Measurements from ENCODE around the gene SLK.
A peak's percentile ranks its signal among the peaks of the same experiment; 100 is the strongest.

Gene SLK

GRCh38 chr10:103921750-103922195 lies 45.2 kb upstream of the SLK start:
- H3K4me3 ChIP-seq (ENCODE audit: low read depth, low read length): no peak overlapping the region
- H3K9me3 ChIP-seq (ENCODE audit: severe bottlenecking): no peaks in the 10 kb centered on the region
- DNase-seq: peak; percentile 45
- H3K27ac ChIP-seq: no peak overlapping the region
- no peaks in the 10 kb centered on the region for H3K27me3 ChIP-seq (ENCODE audit: insufficient read depth, low read depth, severe bottlenecking)
- no peaks in the 10 kb centered on the region for H3K36me3 ChIP-seq
- TF ChIP-seq, protein P1, sequence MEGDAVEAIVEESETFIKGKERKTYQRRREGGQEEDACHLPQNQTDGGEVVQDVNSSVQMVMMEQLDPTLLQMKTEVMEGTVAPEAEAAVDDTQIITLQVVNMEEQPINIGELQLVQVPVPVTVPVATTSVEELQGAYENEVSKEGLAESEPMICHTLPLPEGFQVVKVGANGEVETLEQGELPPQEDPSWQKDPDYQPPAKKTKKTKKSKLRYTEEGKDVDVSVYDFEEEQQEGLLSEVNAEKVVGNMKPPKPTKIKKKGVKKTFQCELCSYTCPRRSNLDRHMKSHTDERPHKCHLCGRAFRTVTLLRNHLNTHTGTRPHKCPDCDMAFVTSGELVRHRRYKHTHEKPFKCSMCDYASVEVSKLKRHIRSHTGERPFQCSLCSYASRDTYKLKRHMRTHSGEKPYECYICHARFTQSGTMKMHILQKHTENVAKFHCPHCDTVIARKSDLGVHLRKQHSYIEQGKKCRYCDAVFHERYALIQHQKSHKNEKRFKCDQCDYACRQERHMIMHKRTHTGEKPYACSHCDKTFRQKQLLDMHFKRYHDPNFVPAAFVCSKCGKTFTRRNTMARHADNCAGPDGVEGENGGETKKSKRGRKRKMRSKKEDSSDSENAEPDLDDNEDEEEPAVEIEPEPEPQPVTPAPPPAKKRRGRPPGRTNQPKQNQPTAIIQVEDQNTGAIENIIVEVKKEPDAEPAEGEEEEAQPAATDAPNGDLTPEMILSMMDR (IDR thresholded peaks at IDR 0.05; ENCODE audit: low read depth, low read length): peak; percentile 34; the same call in 1 of the 2 replicates

DNA sequence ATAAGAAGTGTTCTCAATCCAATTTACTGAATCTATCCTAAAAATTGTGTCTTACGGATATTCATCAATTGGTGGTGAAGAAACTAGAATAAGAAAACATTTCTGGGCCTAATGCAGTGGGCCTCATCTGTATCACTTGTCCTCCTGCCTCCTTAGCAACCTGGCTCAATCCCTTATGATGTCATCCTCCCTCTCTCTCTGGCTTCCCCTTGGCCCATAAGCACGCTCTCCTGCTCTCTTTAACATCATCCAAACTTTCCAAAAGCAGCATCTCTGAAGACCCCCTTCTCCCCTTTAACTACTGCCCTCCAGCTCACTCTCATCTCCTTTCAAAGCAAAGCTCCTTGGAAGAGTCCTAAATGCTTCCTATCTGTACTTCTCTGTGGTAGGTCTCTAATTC lies 44.3 kb upstream of the SLK start:
- H3K27ac ChIP-seq: no peak overlapping the region
- TF ChIP-seq, protein P1 (IDR thresholded peaks at IDR 0.05; ENCODE audit: low read depth, low read length): no peak
- H3K4me3 ChIP-seq (ENCODE audit: low read depth, low read length): no peak overlapping the region
- H3K27me3 ChIP-seq (ENCODE audit: insufficient read depth, low read depth, severe bottlenecking): no peaks in the 10 kb centered on the region
- no peaks in the 10 kb centered on the region for H3K36me3 ChIP-seq
- H3K9me3 ChIP-seq (ENCODE audit: severe bottlenecking): no peaks in the 10 kb centered on the region
- no peak for DNase-seq

- H3K27ac ChIP-seq: no peak overlapping the region
- no peak overlapping the region for H3K4me3 ChIP-seq (ENCODE audit: low read depth, low read length)
- TF ChIP-seq, protein P1 (IDR thresholded peaks at IDR 0.05; ENCODE audit: low read depth, low read length): no peak
- H3K36me3 ChIP-seq: no peaks in the 10 kb centered on the region
- no peaks in the 10 kb centered on the region for H3K9me3 ChIP-seq (ENCODE audit: severe bottlenecking)
- no peaks in the 10 kb centered on the region for H3K27me3 ChIP-seq (ENCODE audit: insufficient read depth, low read depth, severe bottlenecking)
- DNase-seq: no peak
Measured at GRCh38 chr10:103923502-103923901, 43.4 kb upstream of the SLK start.

- Histone ChIP-seq H3K9me3 (ENCODE audit: severe bottlenecking) (no peaks in the 10 kb centered on the region), H3K4me3 (ENCODE audit: low read depth, low read length) (no peak overlapping the region), H3K27ac (no peak overlapping the region), H3K27me3 (ENCODE audit: insufficient read depth, low read depth, severe bottlenecking) (no peaks in the 10 kb centered on the region), H3K36me3 (no peaks in the 10 kb centered on the region)
- TF ChIP-seq, protein P1 (IDR thresholded peaks at IDR 0.05; ENCODE audit: low read depth, low read length): no peak
- no peak for DNase-seq
Measured at GRCh38 chr10:103925591-103925990, 41.3 kb upstream of the SLK start.

- Histone ChIP-seq H3K4me3 (ENCODE audit: low read depth, low read length) (no peak overlapping the region), H3K9me3 (ENCODE audit: severe bottlenecking) (no peaks in the 10 kb centered on the region), H3K36me3 (no peaks in the 10 kb centered on the region), H3K27ac (no peak overlapping the region), H3K27me3 (ENCODE audit: insufficient read depth, low read depth, severe bottlenecking) (no peaks in the 10 kb centered on the region)
- DNase-seq: peak; percentile 61
- TF ChIP-seq, protein P1 (IDR thresholded peaks at IDR 0.05; ENCODE audit: low read depth, low read length): peak; percentile 56; the same call in 1 of the 2 replicates
Measured at GRCh38 chr10:103926722-103927319, 40.1 kb upstream of the SLK start.

DNA sequence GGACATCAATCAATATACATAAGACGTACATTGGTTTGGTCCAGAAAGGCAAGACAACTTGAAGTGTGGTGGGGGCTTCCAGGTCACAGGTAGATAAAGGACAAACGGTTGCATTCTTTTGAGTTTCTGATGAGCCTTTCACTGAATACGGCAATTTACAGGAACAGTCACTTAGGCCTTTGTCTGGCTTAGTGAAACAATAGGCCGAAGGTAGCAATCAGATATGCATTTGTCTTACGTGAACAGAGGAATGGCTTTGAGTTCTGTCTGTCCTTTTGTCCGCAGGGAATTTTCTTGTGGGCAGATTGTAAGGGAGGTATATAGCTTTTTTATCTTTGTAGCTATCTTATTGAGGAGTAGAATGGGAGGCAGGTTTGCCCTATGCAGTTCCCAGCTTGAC lies 38.2 kb upstream of the SLK start:
- no peak for DNase-seq
- H3K36me3 ChIP-seq: no peaks in the 10 kb centered on the region
- TF ChIP-seq, protein P1 (IDR thresholded peaks at IDR 0.05; ENCODE audit: low read depth, low read length): no peak
- H3K27ac ChIP-seq: peak overlapping the region; percentile 70
- no peaks in the 10 kb centered on the region for H3K9me3 ChIP-seq (ENCODE audit: severe bottlenecking)
- no peaks in the 10 kb centered on the region for H3K27me3 ChIP-seq (ENCODE audit: insufficient read depth, low read depth, severe bottlenecking)
- H3K4me3 ChIP-seq (ENCODE audit: low read depth, low read length): no peak overlapping the region

Measured in WERI-Rb-1 (cell line).